Measurements from ENCODE around the gene MR1.
A peak's percentile ranks its signal among the peaks of the same experiment; 100 is the strongest.
"Not testable (repeated sequence)": the region's sequence is repeated elsewhere in the genome, so short reads cannot be mapped to it uniquely, and the experiment has no call there.

MR1 gene

DNA sequence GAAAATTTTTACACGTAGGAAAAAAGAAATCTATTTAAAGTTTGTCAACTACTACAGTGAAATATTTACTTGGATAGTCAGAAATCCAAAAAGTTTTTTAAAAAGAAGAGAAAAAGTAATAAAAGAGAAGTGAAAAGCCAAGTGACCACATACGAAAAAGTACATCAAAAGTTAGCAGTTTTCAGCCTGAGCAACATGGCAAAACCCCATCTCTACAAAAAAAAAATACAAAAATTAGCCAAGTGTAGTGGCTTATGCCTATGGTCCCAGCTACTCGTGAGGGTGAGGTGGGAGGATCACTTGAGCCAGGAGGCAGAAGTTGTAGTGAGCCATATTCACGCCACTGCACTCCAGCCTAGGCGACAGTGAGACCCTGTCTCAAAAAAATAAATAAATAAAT lies 5.2 kb upstream of the MR1 start:
- no peak for DNase-seq (ENCODE audit: low spot score)

DNA sequence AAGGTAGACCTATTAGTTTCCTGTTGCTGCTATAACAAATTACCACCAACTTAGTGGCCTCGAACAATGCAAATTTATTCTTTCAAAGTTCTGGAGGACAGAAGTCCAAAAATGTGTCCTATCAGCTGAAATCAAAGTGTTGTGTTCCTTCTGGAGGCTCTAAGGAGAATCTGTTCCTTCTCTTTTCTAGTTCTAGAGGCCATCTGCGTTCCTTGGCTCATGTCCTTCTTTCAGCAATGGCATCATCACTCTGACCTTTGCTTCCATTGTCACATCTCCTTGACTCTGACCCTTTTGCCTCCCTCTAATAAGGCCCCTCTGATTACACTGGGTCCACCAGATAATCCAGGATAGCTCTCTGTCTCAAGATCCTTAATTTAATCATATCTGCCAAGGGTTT lies 1.2 kb upstream of the MR1 start:
- DNase-seq (ENCODE audit: low spot score) = no peak

DNA sequence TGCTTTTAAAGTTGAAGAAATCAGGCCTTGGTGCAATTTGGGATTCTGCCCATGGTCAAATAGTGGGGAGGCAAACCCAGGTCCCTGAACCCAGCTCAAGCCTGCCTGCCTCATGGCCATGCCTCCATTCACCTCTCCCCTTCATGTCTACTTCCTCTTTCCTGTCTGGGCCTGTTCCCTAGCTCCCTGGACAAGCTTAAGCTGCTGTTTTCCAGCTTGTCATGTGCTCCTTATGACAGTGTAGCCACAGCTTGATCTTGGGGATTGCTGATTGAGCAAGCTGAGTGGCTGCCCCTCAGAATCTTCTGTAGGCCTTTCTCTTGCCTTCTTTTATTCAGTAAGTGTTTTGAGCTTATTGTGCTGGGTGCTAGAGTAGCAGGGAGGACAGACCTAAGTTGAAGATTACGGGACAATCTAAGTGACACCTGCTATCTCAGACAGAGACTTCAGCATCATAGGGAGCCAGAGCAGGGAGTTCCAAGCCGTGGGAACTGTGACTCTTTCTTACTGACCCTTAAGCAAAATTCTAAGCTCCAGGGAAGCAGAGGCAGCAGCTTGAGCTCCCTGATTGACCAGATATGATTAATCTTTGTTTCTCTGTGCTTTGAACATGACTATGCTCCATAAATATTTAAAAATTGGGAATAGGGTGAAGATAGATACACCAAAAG lies 520 bp upstream of the MR1 start:
- DNase-seq (ENCODE audit: low spot score) = peak; percentile 9

- DNase-seq (ENCODE audit: low spot score) = not testable (repeated sequence)
Observed at GRCh38 chr1:181035210-181035609, 1.4 kb downstream of the MR1 start.

- no peak for DNase-seq (ENCODE audit: low spot score)
Observed at GRCh38 chr1:181036107-181036836, 2.5 kb downstream of the MR1 start.

GRCh38 chr1:181037386-181037785 lies 3.6 kb downstream of the MR1 start:
- DNase-seq (ENCODE audit: low spot score) = no peak

- peak; percentile 73 for DNase-seq (ENCODE audit: low spot score)
Observed at GRCh38 chr1:181038399-181038873, 4.7 kb downstream of the MR1 start.

DNA sequence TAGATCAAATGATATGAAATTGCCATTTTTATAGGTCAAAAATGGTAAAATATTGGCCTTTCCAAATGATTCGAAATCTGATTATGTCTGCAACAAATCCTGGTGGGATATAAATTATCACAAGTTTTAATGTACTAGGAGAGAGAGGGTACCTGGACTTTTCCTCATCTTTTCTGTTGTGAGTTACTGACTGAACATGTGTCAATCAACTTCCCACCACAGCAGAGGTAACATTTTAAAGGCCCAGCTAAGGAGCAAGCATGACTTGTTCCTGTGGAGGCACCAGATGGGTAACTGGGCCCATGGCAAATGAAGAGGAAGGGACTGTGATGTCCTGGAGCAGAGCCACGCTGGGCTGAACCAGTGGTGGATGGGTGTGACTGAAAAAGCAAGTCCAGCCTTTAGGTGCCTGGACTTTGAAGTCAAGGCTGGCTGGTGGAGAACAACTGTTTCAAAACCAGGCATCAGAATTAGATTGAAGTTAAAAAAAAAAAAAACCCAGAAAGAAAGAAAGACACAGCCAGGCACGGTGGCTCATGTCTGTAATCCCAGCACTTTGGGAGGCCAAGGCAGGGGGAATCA lies 6.6 kb downstream of the MR1 start:
- no peak for DNase-seq (ENCODE audit: low spot score)

DNA sequence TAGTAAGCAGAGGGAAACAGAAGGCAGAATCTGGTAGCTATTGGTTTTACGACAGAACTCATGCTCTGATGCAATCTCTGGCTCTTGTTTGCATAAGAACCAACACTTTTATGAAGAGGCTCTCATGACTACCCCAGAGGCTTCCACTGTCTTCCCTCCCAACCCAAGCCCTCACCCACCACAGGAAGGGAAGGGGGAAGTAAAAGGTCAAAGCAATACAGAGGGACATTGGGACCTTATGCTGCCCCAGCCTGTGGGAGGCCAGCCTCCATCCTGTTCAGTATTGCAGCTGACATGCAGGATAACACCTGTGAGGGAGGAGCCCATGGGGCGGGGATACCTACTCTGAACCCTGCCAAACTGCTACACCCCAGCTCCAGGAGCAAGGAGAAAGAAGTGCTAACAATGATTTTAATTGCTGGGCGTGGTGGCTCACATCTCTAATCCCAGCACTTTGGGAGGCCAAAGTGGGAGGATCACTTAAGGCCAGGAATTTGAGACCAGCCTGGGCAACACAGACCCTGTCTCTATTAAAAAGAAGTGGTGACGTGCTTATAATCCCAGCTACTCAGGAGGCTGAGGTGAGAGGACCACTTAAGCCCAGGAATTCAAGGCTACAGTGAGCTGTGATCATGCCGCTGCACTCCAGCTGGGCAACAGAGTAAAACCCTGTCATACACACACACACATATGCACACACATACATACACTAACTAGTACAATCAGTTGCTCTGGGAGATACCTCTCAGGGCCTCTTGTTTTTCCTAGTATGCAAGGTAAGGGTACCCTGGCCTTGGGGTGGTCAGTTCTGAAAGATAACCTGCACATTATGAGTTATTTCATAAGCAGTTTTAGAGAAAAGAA lies 9.5 kb downstream of the MR1 start:
- no peak for DNase-seq (ENCODE audit: low spot score)

- DNase-seq (ENCODE audit: low spot score) = no peak
Observed at GRCh38 chr1:181044449-181044966, 10.7 kb downstream of the MR1 start.

DNA sequence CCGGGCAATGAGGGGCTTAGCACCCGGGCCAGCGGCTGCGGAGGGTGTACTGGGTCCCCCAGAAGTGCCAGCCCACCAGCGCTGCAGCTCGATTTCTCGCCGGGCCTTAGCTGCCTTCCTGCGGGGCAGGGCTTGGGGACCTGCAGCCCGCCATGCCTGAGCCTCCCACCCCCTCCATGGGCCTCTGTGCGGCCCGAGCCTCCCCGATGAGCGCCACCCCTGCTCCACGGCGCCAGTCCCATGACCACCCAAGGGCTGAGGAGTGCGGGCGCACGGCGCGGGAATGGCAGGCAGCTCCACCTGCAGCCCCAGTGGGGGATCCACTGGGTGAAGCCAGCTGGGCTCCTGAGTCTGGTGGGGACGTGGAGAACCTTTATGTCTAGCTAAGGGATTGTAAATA lies 12.2 kb downstream of the MR1 start:
- DNase-seq (ENCODE audit: low spot score) = not testable (repeated sequence)

GRCh38 chr1:181049378-181049777 lies 15.6 kb downstream of the MR1 start:
- DNase-seq (ENCODE audit: low spot score) = no peak

DNA sequence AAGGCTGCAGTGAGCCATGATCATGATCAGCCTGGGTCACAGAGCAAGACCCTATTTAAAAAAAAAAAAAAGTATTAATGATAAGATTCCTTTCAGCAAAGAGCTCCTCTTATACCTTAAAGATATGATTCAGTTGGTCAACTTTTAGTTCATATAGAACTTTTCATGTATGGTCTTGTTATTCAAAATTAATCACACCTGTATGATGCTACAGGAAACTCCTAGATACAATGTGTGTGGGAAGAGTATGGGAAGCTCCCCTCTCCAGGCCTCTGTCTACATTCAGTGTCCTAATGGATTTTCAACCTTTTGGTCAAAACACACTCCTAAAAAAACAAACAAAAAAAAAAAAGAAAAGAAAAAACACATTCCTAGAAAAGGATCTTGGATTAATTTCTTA lies 17.1 kb downstream of the MR1 start:
- no peak for DNase-seq (ENCODE audit: low spot score)

GRCh38 chr1:181056560-181056959 lies 22.8 kb downstream of the MR1 start:
- DNase-seq (ENCODE audit: low spot score) = no peak

- DNase-seq (ENCODE audit: low spot score) = no peak
Observed at GRCh38 chr1:181057079-181057478, 23.3 kb downstream of the MR1 start.

- DNase-seq (ENCODE audit: low spot score) = no peak
Observed at GRCh38 chr1:181059435-181059834, 25.7 kb downstream of the MR1 start.

GRCh38 chr1:181060066-181060465 lies 26.3 kb downstream of the MR1 start:
- DNase-seq (ENCODE audit: low spot score) = no peak

GRCh38 chr1:181060947-181061346 lies 27.2 kb downstream of the MR1 start:
- DNase-seq (ENCODE audit: low spot score) = peak; percentile 67

DNA sequence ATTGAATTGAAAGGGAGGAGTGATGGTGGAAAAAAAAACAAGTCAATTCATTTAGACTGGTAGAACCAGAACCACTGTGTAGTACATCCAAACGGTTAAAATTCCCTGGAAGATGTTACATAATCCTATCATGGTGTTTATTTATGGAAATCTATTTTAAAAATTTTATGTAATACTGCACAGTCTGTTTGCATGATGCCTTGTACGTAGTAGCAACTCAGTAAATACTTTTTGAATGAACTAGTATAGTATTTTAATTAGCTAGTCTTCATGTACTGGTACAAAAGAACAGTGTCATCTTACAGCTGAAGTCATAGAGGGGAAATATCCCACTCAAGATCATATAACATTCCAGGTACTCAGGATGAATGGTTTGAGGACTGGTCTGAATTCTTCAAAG lies 27.7 kb downstream of the MR1 start:
- DNase-seq (ENCODE audit: low spot score) = no peak

GRCh38 chr1:181061891-181062835 lies 28.4 kb downstream of the MR1 start:
- no peak for DNase-seq (ENCODE audit: low spot score)

All from SK-N-DZ (cell line).